DMS 273 treated with DMSO at 0.1 percent for 48 hours (cell line): Measurements from ENCODE around the gene BICDL2.

Experiments
- DNase-seq: peaks from one replicate; lab custom pipeline; 2025; lab: John Stamatoyannopoulos, UW

The BICDL2 gene

DNA sequence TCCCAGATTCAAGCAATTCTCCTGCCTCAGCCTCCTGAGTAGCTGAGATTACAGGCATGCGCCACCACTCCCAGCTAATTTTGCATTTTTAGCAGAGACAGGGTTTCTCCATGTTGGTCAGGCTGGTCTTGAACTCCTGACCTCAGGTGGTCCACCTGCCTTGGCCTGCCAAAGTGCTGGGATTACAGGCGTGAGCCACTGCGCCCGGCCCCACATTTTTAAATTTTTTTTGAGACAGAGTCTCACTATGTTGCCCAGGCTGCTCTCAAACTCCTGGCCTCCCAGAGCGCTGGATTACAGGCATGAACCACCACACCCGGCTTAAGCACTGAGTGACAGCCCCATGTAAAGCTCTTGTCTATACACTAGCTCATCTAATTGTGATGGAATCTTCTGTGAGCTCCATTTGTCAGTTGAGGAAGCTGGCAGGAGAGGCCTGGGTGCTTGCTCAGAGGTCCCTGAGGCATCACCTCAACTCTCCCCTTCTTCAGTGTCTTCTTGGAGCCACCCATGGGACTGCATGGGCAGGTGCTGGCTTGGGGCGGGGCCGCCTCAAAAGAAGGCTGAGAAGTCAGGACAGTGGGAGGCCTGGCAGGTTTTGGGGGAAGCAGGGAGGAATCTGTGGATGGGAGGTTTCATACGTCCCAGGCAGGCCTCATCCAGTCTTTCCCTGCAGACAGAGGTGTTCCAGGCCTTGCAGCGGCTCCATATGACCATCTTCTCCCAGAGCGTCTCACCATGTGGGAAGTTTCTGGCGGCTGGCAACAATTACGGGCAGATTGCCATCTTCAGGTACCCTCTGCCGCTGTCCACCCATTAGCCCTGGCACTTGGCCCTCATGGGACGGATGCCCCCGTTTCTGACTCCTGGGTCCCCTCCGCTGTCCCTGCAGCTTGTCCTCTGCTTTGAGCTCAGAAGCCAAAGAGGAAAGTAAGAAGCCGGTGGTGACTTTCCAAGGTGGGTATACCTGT lies 11.4 kb downstream of the BICDL2 start:
- no peak for DNase-seq

- DNase-seq: peak; percentile 95
These were observed 12.9 kb downstream of the BICDL2 start, which contains the start of the genes HCFC1R1 and THOC6 for GRCh38 chr16:3023669-3024478. HCFC1R1 (minus strand) TSS chr16:3023942; CDS start chr16:3023941, 1 bp downstream. THOC6 (plus strand) TSS chr16:3024035; CDS start chr16:3024327, 292 bp downstream.

DNA sequence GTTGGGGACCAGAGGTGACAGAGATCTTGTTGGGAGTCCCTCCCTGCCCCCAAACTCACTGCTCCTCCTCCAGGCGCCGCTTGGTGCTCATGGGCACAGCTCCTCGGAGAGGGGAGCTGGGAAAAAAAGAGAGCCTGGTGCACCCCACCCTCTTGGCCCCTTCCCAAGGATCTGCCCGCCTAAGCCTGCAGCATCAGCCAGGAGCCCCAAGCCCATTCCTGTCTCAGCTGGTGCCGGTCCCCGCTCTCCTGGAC lies 13.4 kb downstream of the BICDL2 start:
- no peak for DNase-seq

DNA sequence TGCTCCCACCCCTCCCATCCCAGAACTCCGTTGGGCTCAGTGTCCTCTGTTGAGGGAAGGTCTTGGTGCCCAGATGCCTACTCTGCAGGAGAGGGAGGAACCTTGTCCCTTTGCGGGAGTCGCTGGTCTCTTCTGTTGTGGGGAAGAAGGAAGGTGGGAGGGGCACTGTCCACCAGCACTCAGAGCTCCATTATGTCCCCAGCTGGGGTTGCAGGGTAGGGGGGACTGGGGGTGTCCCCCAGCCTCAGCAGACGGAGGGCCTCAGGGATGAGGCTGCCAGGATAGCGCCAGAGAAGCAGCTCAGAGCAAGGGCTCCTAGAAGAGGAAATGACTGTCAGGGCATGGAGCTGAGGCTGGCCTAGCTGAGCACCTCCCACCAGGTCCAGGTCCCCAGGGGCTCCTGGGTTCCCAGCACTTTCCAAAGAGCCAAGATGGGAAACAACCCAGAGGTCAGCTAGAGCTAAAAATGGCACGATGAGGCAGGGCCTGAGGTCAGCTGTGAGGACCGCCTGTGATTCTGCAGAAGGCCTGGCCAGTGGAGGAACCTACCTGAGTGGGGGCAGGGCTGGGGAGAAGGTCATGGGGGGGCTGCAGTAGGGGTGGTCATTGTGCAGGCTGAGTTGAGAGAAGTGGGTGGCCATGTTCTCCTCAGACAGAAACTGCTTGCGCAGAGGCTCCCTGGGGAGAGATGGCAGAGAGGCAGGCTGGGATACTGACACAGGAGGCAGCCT lies 13.9 kb downstream of the BICDL2 start:
- DNase-seq: no peak

DNA sequence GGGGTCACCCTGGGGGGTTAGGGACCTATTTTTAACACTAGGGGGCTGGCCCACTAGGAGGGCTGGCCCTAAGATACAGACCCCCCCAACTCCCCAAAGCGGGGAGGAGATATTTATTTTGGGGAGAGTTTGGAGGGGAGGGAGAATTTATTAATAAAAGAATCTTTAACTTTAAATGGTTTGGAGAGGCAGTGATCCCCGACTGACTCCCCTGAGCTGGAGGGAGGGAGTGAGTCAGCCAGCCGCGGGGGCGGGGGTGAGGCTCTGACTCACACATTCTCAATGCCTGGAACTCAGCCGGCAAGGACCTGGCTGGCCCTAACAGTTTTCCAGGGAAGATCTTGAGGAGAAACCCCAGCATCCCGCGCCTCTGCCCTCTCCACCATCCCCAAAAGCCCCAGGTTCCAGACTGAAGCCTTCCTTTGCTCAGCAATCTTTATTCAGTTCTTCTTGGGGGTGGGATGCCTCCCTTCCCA lies 14.5 kb downstream of the BICDL2 start:
- peak; percentile 31 for DNase-seq

DNA sequence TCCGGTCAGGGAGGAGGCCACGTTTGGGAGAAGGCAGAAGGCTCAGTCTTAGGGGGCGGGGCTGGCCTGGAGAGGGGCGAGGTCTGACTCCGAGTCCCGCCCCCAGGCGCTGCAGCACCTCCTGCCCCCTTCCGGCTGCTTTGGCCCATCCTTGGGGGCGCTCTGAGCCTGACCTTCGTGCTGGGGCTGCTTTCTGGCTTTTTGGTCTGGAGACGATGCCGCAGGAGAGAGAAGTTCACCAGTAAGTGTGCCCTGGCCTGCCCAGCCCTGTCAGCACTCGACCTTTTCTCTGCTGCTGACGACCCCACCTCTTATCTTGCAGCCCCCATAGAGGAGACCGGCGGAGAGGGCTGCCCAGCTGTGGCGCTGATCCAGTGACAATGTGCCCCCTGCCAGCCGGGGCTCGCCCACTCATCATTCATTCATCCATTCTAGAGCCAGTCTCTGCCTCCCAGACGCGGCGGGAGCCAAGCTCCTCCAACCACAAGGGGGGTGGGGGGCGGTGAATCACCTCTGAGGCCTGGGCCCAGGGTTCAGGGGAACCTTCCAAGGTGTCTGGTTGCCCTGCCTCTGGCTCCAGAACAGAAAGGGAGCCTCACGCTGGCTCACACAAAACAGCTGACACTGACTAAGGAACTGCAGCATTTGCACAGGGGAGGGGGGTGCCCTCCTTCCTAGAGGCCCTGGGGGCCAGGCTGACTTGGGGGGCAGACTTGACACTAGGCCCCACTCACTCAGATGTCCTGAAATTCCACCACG lies 15.1 kb downstream of the BICDL2 start:
- peak; percentile 58 for DNase-seq

DNA sequence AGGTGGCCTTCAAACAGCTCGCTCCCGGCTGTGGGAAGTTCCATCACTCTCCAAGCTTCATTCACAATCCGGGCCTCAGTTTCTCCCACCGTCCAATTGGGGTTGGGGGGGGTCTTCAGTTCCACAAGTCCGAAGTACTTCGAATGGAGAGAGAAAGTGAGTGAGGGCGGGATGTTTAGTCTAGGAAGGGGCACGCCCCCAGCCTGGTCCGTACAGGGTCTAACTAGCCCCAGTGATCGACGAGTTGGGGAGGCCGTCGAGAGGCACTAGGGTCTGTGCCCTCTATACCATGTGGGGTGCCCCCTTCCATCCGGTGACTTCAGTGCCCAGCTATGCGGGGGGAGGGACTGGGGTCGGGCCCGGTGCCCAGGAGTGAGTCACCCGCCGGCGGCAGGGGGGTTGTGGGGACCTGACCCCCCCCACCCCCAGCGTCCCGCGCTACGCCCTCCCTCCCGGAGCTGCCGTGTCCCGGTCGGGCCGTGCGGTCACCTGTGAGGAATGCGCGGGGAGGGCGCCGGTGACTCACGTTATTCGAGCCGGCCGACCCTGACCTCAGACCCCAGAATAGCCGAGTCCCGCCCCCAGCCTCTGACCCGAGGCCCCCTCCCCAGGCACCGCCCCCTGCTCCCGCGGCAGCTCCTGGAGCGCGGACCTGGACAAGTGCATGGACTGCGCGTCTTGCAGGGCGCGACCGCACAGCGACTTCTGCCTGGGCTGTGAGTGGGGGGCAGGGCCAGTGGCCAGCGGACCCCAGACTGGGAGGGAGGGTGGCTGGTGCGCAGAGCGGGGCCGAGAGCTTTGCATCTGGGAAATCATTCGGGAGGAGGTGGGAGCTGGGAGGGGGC lies 15.9 kb downstream of the BICDL2 start:
- no peak for DNase-seq

DNA sequence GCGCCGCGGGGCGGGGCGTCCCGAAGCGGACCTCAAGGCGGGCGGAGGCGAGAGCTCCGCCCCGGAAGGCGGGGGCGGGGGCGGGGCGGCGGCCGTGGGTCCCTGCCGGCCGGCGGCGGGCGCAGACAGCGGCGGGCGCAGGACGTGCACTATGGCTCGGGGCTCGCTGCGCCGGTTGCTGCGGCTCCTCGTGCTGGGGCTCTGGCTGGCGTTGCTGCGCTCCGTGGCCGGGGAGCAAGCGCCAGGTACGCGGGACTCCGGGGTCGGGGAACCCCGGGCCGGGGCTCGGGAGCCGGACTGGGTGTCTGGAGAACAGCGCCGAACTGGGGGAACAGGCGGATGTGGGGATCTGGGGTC lies 16.5 kb downstream of the BICDL2 start, which contains the start of gene TNFRSF12A:
TNFRSF12A (plus strand) TSS at position 122 of the 357 bp plus-strand sequence; CDS start at position 152, 30 bp downstream.
- DNase-seq: peak; percentile 25

DNA sequence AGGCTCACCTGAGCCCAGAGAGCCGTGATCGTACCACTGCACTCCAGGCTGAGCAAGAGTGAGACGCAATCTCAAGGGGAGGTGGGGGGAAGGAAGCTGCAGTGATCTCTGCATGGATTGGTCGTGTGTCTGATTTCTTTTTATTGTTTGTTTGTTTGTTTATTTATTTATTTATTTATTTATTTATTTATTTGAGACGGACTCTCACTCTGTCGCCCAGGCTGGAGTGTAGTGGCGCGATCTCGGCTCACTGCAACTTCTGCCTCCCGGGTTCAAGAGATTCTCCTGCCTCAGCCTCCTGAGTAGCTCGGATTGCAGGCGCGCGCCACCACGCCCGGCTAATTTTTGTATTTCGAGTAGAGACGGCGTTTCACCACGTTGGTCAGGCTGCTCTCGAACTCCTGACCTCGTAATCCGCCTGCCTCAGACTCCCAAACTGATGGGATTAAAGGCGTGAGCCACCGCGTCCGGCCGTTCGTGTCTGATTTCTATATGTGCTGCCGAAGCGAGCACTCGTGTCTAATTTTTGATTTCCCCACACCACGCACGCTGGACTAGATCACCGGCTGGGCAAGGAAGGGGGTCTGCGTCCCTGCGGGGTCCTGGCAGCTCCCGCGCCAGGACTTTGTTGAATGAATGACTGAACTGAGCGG lies 17.0 kb downstream of the BICDL2 start:
- no peak for DNase-seq

- no peak for DNase-seq
These were observed 18.8 kb downstream of the BICDL2 start, which contains the start of gene CLDN6 for GRCh38 chr16:3017794-3018506. CLDN6 (minus strand) TSS chr16:3018183; CDS start chr16:3016021, 2,162 bp downstream.

DNA sequence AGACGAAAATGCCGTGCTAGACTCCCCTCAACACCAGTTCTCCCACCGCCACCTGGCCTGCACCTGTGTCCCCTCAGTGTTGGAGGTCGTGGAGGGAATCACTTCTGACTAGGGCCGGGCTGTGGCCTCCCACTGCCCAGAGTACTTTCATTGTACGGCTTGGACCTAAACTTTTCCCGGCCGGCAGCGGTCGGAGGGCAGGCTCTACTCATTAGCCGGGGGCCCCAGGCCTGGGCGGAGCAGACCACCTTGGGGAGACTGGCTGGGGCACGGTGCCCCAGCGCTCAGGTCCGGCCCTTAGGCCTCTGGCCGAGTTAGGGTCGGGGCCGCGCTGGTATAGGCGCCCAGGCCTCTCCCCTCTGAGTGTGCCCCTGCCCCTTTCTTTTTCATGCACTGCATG lies 19.4 kb downstream of the BICDL2 start:
- DNase-seq: no peak

DNA sequence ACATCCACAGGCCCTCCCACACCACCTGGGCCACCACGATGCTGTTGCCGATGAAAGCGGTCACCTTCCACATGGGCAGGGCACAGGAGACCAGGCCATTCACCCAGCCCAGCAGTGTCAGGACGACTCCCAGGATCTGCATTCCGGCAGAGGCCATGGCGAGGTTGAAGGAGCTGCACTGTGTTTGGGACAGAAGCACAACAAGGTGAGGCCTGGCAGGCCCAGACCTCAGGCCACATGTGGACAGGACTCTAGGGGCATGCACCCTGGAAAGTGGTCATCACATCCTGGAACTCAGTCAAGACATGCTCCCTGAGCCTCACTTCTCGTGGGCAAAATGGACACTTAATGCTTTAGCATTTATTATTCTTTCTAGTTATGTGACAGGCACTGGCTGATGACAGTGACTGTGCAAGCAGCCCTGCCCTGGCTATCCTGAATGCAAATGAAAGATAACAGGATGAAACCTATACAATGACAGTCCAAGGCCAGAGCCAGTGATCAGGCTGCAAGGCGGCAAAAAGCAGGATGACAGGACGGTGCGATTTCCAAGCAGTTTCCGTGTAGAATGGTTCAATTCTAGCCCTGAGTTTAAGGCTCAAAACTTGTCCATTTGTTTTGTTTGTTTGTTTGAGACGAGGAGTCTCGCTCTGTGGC lies 20.8 kb downstream of the BICDL2 start:
- no peak for DNase-seq

GRCh38 chr16:3014971-3015370 lies 21.8 kb downstream of the BICDL2 start:
- DNase-seq: no peak

GRCh38 chr16:3013998-3014690 lies 22.6 kb downstream of the BICDL2 start:
- no peak for DNase-seq

DNA sequence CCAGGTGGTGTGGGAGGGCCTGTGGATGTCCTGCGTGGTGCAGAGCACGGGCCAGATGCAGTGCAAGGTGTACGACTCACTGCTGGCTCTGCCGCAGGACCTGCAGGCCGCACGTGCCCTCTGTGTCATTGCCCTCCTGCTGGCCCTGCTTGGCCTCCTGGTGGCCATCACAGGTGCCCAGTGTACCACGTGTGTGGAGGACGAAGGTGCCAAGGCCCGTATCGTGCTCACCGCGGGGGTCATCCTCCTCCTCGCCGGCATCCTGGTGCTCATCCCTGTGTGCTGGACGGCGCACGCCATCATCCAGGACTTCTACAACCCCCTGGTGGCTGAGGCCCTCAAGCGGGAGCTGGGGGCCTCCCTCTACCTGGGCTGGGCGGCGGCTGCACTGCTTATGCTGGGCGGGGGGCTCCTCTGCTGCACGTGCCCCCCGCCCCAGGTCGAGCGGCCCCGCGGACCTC lies 23.2 kb downstream of the BICDL2 start:
- DNase-seq: no peak

DNA sequence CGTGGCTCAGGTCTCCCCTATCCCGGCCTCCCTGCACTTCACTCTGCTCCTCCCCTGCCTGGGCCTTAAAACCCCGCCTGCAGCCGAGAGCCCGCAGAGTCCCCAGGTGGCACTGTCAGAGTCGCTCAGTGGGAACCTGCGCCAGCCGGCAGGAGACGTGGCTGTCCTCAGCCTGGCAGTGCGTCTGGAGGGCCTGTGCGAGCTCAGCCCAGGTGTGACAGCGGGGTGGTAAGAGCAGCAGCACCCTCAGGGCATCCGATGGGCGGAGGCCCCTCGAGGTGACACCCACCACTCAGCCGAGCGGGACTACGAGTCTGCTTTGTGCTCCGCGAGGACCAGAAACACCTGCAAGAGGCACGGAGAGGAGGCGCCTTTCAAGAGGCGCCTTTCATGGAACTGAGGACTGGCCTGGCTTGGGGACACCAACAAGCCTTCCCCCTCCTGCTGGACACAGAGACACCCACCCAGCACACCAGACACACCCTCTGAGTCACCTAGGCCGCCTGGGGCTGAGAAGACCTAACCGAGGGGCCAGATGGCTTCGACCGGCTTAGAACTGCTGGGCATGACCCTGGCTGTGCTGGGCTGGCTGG lies 23.8 kb downstream of the BICDL2 start, which contains the start of gene CLDN9:
CLDN9 (plus strand) TSS at position 96 of the 593 bp plus-strand sequence; CDS start at position 536, 440 bp downstream.
- DNase-seq: no peak

GRCh38 chr16:3012246-3012645 lies 24.5 kb downstream of the BICDL2 start:
- no peak for DNase-seq
